Left ventricle myocardium inferior (tissue), 1 donor: Measurements from ENCODE around the gene UBE2R2. TPM values are rescaled to one million over a fixed set of nuclear protein-coding genes. Genes with fewer than 3 reads are reported as not detected.

Experiments
- DNase-seq: peaks from one replicate; pipeline ENCODE4 v3.0.0-alpha.2; 2020
- H3K27ac ChIP-seq: fragments of 200-600 bp; replicated peaks from 2 replicates; pipeline ENCODE4 v1.8.0; 2021
- H3K27me3 ChIP-seq: fragments of 200-600 bp; 2 replicates; pipeline ENCODE4 v1.8.0; 2021; ENCODE audit warnings: low read depth
- H3K36me3 ChIP-seq: fragments of 200-600 bp; 2 replicates; pipeline ENCODE4 v1.8.0; 2021
- H3K4me1 ChIP-seq: fragments of 200-600 bp; 2 replicates; pipeline ENCODE4 v1.8.0; 2021
- H3K4me3 ChIP-seq: fragments of 200-600 bp; 2 replicates; pipeline ENCODE4 v1.8.0; 2021; ENCODE audit warnings: mild to moderate bottlenecking, moderate library complexity
- H3K9me3 ChIP-seq: fragments of 200-600 bp; replicated peaks from 2 replicates; pipeline ENCODE4 v1.8.0; 2021
- CTCF ChIP-seq: fragments of 200-600 bp; IDR thresholded peaks from 2 replicates; pipeline ENCODE4 v1.8.0; 2021; ENCODE audit warnings: antibody characterized with exemption, mild to moderate bottlenecking, borderline replicate concordance
- intact Hi-C: fragments of 100-400 bp; cut with micrococcal nuclease; formaldehyde crosslinking; loops from one replicate; pipeline ENCODE4 v1.11.0; 2022
- total RNA-seq: library from RNA; stranded (reverse); fragmentation: NEBNext Ultra II Directional; extraction: Animal tissue kit (Norgen Biotek cat#: 25700); gene quantifications from one replicate; pipeline ENCODE4 v1.2.1, GENCODE V29; 2021
- donor health status: DM: no; HTN: yes; CAD: no; lungs with severe emphysema.

Gene UBE2R2
- total RNA-seq, 1 donor from 2014 or later: 40.6 TPM

GRCh38 chr9:33923998-33924701 lies 107.2 kb downstream of the UBE2R2 start:
- intact Hi-C loops: no loop called here
- H3K36me3 ChIP-seq: peaks cover 63% of the 10 kb centered on the region
- no peak for TF ChIP-seq CTCF
- no peak for DNase-seq
- H3K27me3 ChIP-seq: no peaks in the 10 kb centered on the region
- no peak overlapping the region for H3K4me3 ChIP-seq
- H3K9me3 ChIP-seq: no peaks in the 10 kb centered on the region
- H3K27ac ChIP-seq: peak overlapping the region; percentile 30
- peaks cover 53% of the 10 kb centered on the region for H3K4me1 ChIP-seq

DNA sequence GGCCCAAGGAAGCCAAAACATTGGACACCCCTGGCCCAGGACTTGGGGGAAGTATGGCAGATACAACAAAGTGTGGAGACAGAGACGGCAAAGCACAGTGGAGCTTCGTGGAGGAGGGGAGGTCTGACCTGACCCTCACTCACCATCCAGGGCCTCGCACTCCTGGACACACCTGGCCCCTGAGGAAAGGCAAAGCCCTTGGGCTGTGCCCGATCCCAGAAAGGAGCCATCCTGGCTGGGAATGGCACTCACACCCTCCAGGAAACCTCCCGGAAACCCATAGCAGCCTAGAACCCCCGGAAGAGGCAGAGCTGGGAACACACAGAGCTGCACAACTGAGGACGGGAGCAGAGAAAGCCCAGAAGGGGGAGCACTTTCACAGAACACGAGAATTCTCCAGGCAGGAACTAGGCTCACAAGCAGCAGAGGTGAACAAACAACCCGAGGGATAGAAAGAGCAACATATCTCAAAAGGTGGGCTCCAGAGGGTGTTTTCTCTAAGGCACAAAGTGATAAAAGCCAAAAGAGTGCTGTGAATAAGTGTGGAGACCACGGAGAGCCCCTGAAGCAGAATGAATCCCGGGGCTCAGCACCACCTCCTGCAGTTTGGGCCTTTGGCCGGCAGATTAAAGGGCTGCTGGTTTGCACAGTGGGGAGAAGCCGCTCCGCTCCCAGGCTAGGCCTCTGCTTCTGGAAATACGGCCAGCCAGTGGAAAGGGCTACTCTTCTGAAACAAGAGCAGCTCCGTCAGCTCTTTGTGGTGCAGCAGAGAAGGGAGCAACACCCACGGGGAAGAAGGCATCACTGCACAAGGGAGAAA lies 108.2 kb downstream of the UBE2R2 start:
- no peaks in the 10 kb centered on the region for H3K9me3 ChIP-seq
- TF ChIP-seq CTCF: peak; percentile 77
- H3K4me1 ChIP-seq: peaks cover 43% of the 10 kb centered on the region
- no peaks in the 10 kb centered on the region for H3K27me3 ChIP-seq
- H3K36me3 ChIP-seq: peaks cover 66% of the 10 kb centered on the region
- DNase-seq: peak; percentile 38
- intact Hi-C loops: no loop called here
- no peak overlapping the region for H3K4me3 ChIP-seq
- peak overlapping the region; percentile 30 for H3K27ac ChIP-seq

GRCh38 chr9:33926746-33927485 lies 110.0 kb downstream of the UBE2R2 start:
- intact Hi-C loops: no loop called here
- H3K4me1 ChIP-seq: peaks cover 34% of the 10 kb centered on the region
- no peaks in the 10 kb centered on the region for H3K27me3 ChIP-seq
- H3K27ac ChIP-seq: no peak overlapping the region
- peaks cover 72% of the 10 kb centered on the region for H3K36me3 ChIP-seq
- H3K4me3 ChIP-seq: no peak overlapping the region
- TF ChIP-seq CTCF: no peak
- no peak for DNase-seq
- H3K9me3 ChIP-seq: no peaks in the 10 kb centered on the region

DNA sequence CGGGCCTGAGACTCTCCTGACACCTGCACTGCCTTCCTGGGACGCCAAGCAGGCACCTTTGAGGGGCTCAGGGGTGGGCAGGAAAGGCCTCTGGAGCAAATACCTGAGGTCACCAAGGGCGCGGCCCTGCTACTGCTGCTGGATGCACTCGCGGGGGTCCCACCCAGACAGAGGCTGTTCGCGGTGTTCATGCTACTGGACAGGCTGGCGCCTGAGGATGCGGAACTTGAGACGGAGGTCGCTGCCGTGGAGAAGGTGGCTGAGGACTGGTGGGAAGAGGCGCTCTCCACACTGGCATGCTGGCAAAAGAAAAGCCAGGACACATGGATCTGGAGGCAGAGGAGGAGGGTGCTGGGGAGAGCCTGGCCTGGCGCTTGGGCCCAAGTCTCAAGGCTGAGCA lies 110.7 kb downstream of the UBE2R2 start:
- Histone ChIP-seq H3K4me1 (peaks cover 41% of the 10 kb centered on the region), H3K9me3 (no peaks in the 10 kb centered on the region), H3K4me3 (no peak overlapping the region), H3K27me3 (no peaks in the 10 kb centered on the region), H3K27ac (no peak overlapping the region), H3K36me3 (peaks cover 72% of the 10 kb centered on the region)
- TF ChIP-seq CTCF: no peak
- no peak for DNase-seq
- intact Hi-C loops: no loop called here

GRCh38 chr9:33931326-33931725 lies 114.4 kb downstream of the UBE2R2 start:
- intact Hi-C loops: no loop called here
- no peak for TF ChIP-seq CTCF
- H3K4me3 ChIP-seq: no peak overlapping the region

More at GRCh38 chr9:33931326-33931725, 114.4 kb downstream of the UBE2R2 start:
- Histone ChIP-seq H3K36me3 (peaks cover 81% of the 10 kb centered on the region), H3K9me3 (no peaks in the 10 kb centered on the region), H3K27me3 (no peaks in the 10 kb centered on the region), H3K4me1 (peaks cover 18% of the 10 kb centered on the region), H3K27ac (no peak overlapping the region)
- DNase-seq: no peak
